Astrocyte of the cerebellum (primary cell): ENCODE measurements around the gene CNNM4.
A peak's percentile ranks its signal among the peaks of the same experiment; 100 is the strongest.

Experiments used
- DNase-seq: peaks from one replicate; pipeline ENCODE4 v3.0.0-alpha.2; 2011; ENCODE audit warnings: low read depth
- H3K4me3 ChIP-seq: 2 replicates; pipeline ENCODE4 v1.5.1; 2011; ENCODE audit warnings: mild to moderate bottlenecking, low read depth, low read length, moderate library complexity
- CTCF ChIP-seq: IDR thresholded peaks from 2 replicates; pipeline ENCODE4 v1.5.1; 2012; ENCODE audit warnings: low read length, low read depth, moderate library complexity, mild to moderate bottlenecking; ENCODE audit errors: missing control alignments
- in situ Hi-C: cut with HindIII; loops from 2 replicates; pipeline ENCODE4 v1.10.0; 2017; ENCODE audit warnings: low sequenced_read_pairs

CNNM4 gene

DNA sequence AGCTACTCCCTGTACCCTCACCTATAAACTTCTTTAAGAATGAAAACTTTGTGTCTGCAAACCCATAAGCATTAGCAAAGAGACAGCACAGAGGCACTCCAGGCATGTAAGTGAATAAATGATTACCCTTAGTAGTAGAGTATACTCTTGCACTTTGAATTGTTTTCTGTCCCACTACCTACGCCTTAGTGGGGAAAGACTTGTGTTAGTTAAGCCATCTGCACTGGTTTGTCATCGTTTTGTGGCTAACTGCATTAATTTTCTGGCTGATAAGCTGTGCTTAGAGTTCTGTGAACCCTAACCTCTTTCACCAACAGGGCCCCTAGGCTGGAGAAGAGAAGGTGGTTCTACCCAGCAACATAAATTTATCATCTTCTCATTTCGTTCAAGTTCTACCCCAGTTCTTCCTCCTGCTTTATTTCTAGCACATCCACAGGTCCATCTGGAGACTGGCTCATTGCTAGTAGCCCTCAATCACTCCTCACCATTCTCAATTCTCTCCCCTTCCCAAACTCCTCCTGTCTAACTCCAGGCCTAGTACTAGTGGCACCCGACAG, 21.5 kb upstream of the CNNM4 start:
- H3K4me3 ChIP-seq, result peak overlapping the region; percentile 75
- no peak for DNase-seq
- no peak for TF ChIP-seq CTCF
- in situ Hi-C loops, result no loop called here

- TF ChIP-seq CTCF, result no peak
- DNase-seq, result peak; percentile 93
- H3K4me3 ChIP-seq, result peak within 1 kb of the TSS; percentile 75
- in situ Hi-C loops, result no loop called here
Measured at GRCh38 chr2:96739633-96740428, 20.9 kb upstream of the CNNM4 start, which contains the start of gene LMAN2L. Gene LMAN2L, minus strand, starts transcription at chr2:96740064. Its CDS starts 24 bp downstream, at chr2:96740040.

- TF ChIP-seq CTCF, result no peak
- in situ Hi-C loops, result no loop called here
- H3K4me3 ChIP-seq, result no peak overlapping the region
- no peak for DNase-seq
Measured at GRCh38 chr2:96747061-96747617, 13.6 kb upstream of the CNNM4 start.

DNA sequence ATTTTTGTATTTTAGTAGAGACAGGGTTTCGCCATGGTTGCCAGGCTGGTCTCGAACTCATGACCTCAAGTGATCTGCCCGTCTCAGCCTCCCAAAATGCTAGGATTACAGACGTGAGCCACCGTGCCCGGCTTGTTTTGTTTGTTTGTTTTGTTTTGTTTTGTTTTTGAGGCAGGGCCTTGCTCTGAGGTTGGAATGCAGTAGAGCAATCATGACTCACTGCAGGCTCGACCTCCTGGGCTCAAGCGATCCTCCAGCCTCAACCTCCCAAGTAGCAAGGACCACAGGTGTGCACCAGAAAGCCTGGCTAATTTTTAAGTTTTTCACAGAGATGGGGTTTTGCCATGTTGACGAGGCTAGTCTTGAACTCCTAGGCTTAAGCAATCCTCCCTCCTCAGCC, 8.9 kb upstream of the CNNM4 start:
- no peak overlapping the region for H3K4me3 ChIP-seq
- in situ Hi-C loops, result no loop called here
- DNase-seq, result no peak
- no peak for TF ChIP-seq CTCF

DNA sequence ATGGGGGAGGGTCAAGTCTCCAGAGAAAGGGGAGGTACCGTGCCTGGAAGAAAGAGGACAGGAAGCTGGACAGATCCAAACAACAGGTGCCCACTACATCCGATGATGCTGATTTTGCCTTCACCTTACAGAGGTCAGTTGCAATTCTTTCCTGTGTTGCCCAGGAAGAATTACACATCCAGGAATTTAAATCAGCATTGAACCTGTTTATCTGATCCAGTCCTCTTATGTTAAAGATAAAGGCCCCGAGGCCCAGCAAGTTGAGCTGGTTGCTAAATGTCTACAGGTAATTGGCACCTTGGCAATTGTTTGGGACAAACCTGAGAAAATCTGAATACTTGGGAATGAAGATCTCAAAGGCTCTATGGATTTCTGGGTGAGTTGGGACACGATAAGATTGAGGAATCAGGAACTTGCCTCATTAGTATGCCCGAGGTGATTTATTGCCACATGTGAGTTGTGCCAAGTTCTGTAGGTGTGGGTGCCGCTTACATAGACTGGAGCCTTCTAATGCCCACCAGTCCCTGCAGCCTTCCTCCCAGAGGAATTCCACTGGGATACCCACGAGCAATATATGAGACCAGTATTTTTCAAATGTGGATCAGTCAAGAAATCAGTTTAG, 6.9 kb upstream of the CNNM4 start:
- TF ChIP-seq CTCF, result no peak
- in situ Hi-C loops, result no loop called here

GRCh38 chr2:96754317-96754716, 6.4 kb upstream of the CNNM4 start:
- H3K4me3 ChIP-seq, result no peak overlapping the region
- TF ChIP-seq CTCF, result no peak
- in situ Hi-C loops, result no loop called here
- no peak for DNase-seq

More for the DNA sequence above, 6.9 kb upstream of the CNNM4 start:
- DNase-seq, result no peak
- no peak overlapping the region for H3K4me3 ChIP-seq
